Measurements from ENCODE around the gene APH1B.

APH1B gene

DNA sequence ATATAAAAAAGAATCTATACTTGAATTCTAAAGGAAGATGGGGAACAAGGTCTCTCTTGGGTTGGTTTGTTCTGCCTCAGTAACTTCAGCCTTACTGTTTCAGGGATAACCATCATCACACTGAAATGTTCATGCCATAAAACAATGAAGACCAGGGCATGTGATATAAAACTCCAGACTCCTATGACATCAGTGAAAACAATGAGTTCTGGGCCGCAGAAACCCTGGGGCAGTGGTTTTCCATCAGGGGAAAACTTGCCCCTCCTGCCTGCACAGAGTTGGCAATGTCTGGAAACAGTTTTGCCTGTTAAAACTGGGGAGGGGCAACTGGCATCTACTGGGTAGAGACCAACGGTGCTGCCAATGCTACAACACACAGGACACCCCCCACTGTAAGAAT lies 57.4 kb downstream of the APH1B start:
- no peak for TF ChIP-seq ESRRG (CRISPR knock-in tag; IDR thresholded peaks at IDR 0.05)
- TF ChIP-seq GLIS3 (CRISPR knock-in tag; IDR thresholded peaks at IDR 0.05): no peak
- no peak for TF ChIP-seq ZFP3 (CRISPR knock-in tag; IDR thresholded peaks at IDR 0.05)
- no peak for TF ChIP-seq ZNF70 (CRISPR knock-in tag; IDR thresholded peaks at IDR 0.05)
- TF ChIP-seq ZNF565 (CRISPR knock-in tag; conservative IDR thresholded peaks at IDR 0.05; ENCODE audit: low read depth): no peak
- TF ChIP-seq TOX (CRISPR knock-in tag; IDR thresholded peaks at IDR 0.05; ENCODE audit: borderline replicate concordance): no peak
- TF ChIP-seq ZC3H10 (CRISPR knock-in tag; IDR thresholded peaks at IDR 0.05): no peak
- TF ChIP-seq, protein P1, sequence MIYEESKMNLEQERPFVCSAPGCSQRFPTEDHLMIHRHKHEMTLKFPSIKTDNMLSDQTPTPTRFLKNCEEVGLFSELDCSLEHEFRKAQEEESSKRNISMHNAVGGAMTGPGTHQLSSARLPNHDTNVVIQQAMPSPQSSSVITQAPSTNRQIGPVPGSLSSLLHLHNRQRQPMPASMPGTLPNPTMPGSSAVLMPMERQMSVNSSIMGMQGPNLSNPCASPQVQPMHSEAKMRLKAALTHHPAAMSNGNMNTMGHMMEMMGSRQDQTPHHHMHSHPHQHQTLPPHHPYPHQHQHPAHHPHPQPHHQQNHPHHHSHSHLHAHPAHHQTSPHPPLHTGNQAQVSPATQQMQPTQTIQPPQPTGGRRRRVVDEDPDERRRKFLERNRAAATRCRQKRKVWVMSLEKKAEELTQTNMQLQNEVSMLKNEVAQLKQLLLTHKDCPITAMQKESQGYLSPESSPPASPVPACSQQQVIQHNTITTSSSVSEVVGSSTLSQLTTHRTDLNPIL (CRISPR knock-in tag; IDR thresholded peaks at IDR 0.05; ENCODE audit: low read depth): no peak
- no peak for ATAC-seq

DNA sequence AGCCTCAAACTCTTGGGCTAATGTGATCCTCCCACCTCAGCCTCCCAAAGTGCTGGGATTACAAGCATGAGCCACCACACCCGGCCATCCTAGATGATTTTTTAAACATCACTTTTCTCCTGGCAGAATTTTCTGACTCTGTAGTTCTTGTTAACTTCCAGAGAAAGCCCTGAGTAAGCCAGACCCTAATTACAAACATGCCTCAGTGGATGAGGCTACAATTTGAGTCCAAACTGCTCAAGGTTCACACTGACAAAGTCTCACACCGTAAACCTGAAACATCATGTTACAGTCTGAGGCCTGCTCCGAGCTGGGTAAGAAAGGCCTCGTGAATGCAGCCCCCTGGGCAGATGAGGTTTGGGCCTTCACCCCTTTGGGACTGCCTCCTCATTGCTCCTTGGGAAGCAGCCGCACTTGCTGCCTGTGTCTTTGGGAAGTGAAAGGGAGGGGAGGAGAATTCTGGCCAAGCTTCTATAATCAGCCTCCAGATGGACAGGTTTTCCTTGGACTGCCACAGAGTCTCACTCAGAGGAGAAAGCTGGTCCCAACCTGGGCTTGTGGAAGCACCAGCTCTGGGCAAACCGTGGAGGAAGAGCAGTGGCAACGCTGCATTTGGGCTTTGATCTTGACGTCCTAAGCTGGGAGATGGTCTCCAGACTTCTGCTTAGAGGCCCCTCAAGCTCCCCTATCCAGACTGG lies 58.3 kb downstream of the APH1B start:
- TF ChIP-seq SNAI2 (CRISPR knock-in tag; IDR thresholded peaks at IDR 0.05) (no peak), ZFP30 (CRISPR knock-in tag; IDR thresholded peaks at IDR 0.05) (no peak), PPARA (CRISPR knock-in tag; IDR thresholded peaks at IDR 0.05; ENCODE audit: borderline replicate concordance) (no peak), BACH2 (CRISPR knock-in tag; IDR thresholded peaks at IDR 0.05; ENCODE audit: borderline replicate concordance) (no peak), ISL1 (CRISPR knock-in tag; IDR thresholded peaks at IDR 0.05) (no peak), TOX (CRISPR knock-in tag; IDR thresholded peaks at IDR 0.05; ENCODE audit: borderline replicate concordance) (no peak), ESRRG (CRISPR knock-in tag; IDR thresholded peaks at IDR 0.05) (no peak), ZNF8 (CRISPR knock-in tag; IDR thresholded peaks at IDR 0.05) (no peak), TCF4 (CRISPR knock-in tag; IDR thresholded peaks at IDR 0.05; ENCODE audit: borderline replicate concordance) (no peak), CSDC2 (CRISPR knock-in tag; IDR thresholded peaks at IDR 0.05) (no peak), RARB (CRISPR knock-in tag; IDR thresholded peaks at IDR 0.05) (no peak), ZC3H10 (CRISPR knock-in tag; IDR thresholded peaks at IDR 0.05) (no peak), ZNF70 (CRISPR knock-in tag; IDR thresholded peaks at IDR 0.05) (no peak)
- TF ChIP-seq, protein P2, sequence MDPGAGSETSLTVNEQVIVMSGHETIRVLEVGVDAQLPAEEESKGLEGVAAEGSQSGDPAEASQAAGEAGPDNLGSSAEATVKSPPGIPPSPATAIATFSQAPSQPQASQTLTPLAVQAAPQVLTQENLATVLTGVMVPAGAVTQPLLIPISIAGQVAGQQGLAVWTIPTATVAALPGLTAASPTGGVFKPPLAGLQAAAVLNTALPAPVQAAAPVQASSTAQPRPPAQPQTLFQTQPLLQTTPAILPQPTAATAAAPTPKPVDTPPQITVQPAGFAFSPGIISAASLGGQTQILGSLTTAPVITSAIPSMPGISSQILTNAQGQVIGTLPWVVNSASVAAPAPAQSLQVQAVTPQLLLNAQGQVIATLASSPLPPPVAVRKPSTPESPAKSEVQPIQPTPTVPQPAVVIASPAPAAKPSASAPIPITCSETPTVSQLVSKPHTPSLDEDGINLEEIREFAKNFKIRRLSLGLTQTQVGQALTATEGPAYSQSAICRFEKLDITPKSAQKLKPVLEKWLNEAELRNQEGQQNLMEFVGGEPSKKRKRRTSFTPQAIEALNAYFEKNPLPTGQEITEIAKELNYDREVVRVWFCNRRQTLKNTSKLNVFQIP (CRISPR knock-in tag; IDR thresholded peaks at IDR 0.05; ENCODE audit: borderline replicate concordance, low read depth): no peak
- TF ChIP-seq, protein P3, sequence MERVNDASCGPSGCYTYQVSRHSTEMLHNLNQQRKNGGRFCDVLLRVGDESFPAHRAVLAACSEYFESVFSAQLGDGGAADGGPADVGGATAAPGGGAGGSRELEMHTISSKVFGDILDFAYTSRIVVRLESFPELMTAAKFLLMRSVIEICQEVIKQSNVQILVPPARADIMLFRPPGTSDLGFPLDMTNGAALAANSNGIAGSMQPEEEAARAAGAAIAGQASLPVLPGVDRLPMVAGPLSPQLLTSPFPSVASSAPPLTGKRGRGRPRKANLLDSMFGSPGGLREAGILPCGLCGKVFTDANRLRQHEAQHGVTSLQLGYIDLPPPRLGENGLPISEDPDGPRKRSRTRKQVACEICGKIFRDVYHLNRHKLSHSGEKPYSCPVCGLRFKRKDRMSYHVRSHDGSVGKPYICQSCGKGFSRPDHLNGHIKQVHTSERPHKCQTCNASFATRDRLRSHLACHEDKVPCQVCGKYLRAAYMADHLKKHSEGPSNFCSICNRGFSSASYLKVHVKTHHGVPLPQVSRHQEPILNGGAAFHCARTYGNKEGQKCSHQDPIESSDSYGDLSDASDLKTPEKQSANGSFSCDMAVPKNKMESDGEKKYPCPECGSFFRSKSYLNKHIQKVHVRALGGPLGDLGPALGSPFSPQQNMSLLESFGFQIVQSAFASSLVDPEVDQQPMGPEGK (CRISPR knock-in tag; IDR thresholded peaks at IDR 0.05; ENCODE audit: borderline replicate concordance): no peak
- ATAC-seq: no peak

DNA sequence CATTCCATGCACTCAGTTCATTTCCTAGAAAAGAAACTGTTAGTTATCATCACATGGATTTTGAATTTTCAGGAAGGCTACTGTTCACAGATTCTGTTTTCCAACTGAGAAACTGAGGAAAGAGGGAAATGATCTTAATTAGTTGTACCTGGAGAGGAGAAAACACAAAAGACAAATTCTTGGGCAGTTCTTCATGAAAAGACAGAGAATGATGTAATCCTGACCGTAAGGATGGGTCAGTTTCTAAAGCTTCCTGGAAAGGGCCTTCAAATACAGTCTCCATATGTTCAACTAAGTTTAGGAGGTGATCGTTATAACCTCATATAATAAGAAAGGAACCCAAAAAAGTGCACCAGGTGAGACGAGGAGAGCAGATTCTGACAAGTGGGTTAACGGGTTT lies 59.6 kb downstream of the APH1B start:
- no peak for ATAC-seq
- no peak for TF ChIP-seq GLIS3 (CRISPR knock-in tag; IDR thresholded peaks at IDR 0.05)
- no peak for TF ChIP-seq BACH2 (CRISPR knock-in tag; IDR thresholded peaks at IDR 0.05; ENCODE audit: borderline replicate concordance)
- TF ChIP-seq RARB (CRISPR knock-in tag; IDR thresholded peaks at IDR 0.05): no peak
- TF ChIP-seq ZNF70 (CRISPR knock-in tag; IDR thresholded peaks at IDR 0.05): no peak
- no peak for TF ChIP-seq ARNTL (CRISPR knock-in tag; IDR thresholded peaks at IDR 0.05; ENCODE audit: borderline replicate concordance, low read depth)
- no peak for TF ChIP-seq ZFP30 (CRISPR knock-in tag; IDR thresholded peaks at IDR 0.05)
- no peak for TF ChIP-seq SNAI2 (CRISPR knock-in tag; IDR thresholded peaks at IDR 0.05)
- no peak for TF ChIP-seq CSDC2 (CRISPR knock-in tag; IDR thresholded peaks at IDR 0.05)
- TF ChIP-seq, protein P2 (CRISPR knock-in tag; IDR thresholded peaks at IDR 0.05; ENCODE audit: borderline replicate concordance, low read depth): no peak
- TF ChIP-seq, protein P3 (CRISPR knock-in tag; IDR thresholded peaks at IDR 0.05; ENCODE audit: borderline replicate concordance): no peak
- TF ChIP-seq ZNF565 (CRISPR knock-in tag; conservative IDR thresholded peaks at IDR 0.05; ENCODE audit: low read depth): no peak
- TF ChIP-seq, protein P4, sequence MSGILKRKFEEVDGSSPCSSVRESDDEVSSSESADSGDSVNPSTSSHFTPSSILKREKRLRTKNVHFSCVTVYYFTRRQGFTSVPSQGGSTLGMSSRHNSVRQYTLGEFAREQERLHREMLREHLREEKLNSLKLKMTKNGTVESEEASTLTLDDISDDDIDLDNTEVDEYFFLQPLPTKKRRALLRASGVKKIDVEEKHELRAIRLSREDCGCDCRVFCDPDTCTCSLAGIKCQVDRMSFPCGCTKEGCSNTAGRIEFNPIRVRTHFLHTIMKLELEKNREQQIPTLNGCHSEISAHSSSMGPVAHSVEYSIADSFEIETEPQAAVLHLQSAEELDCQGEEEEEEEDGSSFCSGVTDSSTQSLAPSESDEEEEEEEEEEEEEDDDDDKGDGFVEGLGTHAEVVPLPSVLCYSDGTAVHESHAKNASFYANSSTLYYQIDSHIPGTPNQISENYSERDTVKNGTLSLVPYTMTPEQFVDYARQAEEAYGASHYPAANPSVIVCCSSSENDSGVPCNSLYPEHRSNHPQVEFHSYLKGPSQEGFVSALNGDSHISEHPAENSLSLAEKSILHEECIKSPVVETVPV (CRISPR knock-in tag; IDR thresholded peaks at IDR 0.05): no peak
- no peak for TF ChIP-seq ISL1 (CRISPR knock-in tag; IDR thresholded peaks at IDR 0.05)
- no peak for TF ChIP-seq ZNF8 (CRISPR knock-in tag; IDR thresholded peaks at IDR 0.05)
- TF ChIP-seq ESRRG (CRISPR knock-in tag; IDR thresholded peaks at IDR 0.05): no peak
- no peak for TF ChIP-seq ZC3H10 (CRISPR knock-in tag; IDR thresholded peaks at IDR 0.05)
- TF ChIP-seq PPARA (CRISPR knock-in tag; IDR thresholded peaks at IDR 0.05; ENCODE audit: borderline replicate concordance): no peak
